K562 (cell line): Measurements from ENCODE around the gene PAX5. TPM values are rescaled to one million over a fixed set of nuclear protein-coding genes. Genes with fewer than 3 reads are reported as not detected.

Experiments used
- ATAC-seq: fragments of 200-7000 bp; cut with Tn5 transposase; 3 replicates; pipeline ENCODE4 v1.9.1; 2020; ENCODE audit warnings: moderate library complexity
- BruUV-seq: library from RNA; stranded (reverse); fragments of 400-500 nt; replicated peaks from 2 replicates; lab custom pipeline; 2021; lab: Mats Ljungman, UMichigan
- CTCF ChIA-PET: fragments of 300-600 bp; formaldehyde crosslinking; extraction: SDS; loops from one replicate; lab custom pipeline; 2021; ENCODE audit warnings: low intra/inter-chr PET ratio; lab: Yijun Ruan, JAX
- POLR2A ChIA-PET: fragments of 300-600, 350-650 bp; sonication (Branson Sonifier 250); formaldehyde crosslinking; extraction: SDS; loops from one replicate; lab custom pipeline; 2021; ENCODE audit warnings: antibody characterized with exemption, inconsistent platforms; lab: Yijun Ruan, JAX
- DNase-seq, 4 experiments: peaks; one replicate each; pipeline versions ENCODE4 v3.0.0 to v3.0.0-alpha.2; 2011 to 2018; ENCODE audit warnings: low spot score in 3 of 4, mixed read lengths in 3 of 4; ENCODE audit errors: extremely low read depth in 1 of 4
- FAIRE-seq: peaks from 2 replicates; lab custom pipeline; 2011; peaks lifted over from hg19 to GRCh38; lab: Jason Lieb, UNC
- H2AFZ ChIP-seq: 2 replicates; pipeline ENCODE4 v1.6.0; 2011; ENCODE audit warnings: low read depth, low read length, control low read depth, inconsistent platforms
- H3K27ac ChIP-seq: fragments of 200-600 bp; 3 replicates; pipeline ENCODE4 v1.8.0; 2011; ENCODE audit warnings: low read depth, mild to moderate bottlenecking, control low read depth, inconsistent platforms, low read length, moderate library complexity, mixed read lengths; ENCODE audit errors: extremely low read depth
- H3K27me3 ChIP-seq, 2 experiments: fragments of 300-600 bp in 1 of 2; 2 replicates in 1 of 2; 3 replicates in 1 of 2; pipeline versions ENCODE4 v1.6.0 to v1.8.0; 2011; ENCODE audit warnings: inconsistent platforms in 2 of 2, low read length in 2 of 2, mild to moderate bottlenecking in 1 of 2, mixed read lengths in 1 of 2, moderate library complexity in 1 of 2; ENCODE audit not compliant: control insufficient read depth in 2 of 2, insufficient read depth in 2 of 2
- H3K36me3 ChIP-seq: fragments of 300-600 bp; 3 replicates; pipeline ENCODE4 v1.8.0; 2011; ENCODE audit warnings: mild to moderate bottlenecking, low read length, inconsistent platforms; ENCODE audit not compliant: control insufficient read depth, insufficient read depth
- H3K4me1 ChIP-seq, 2 experiments: fragments of 200-600 bp in 1 of 2; replicated peaks in 1 of 2; 2 replicates in 1 of 2; 3 replicates in 1 of 2; pipeline versions ENCODE4 v1.5.1 to v1.8.0; 2011; ENCODE audit warnings: inconsistent platforms in 2 of 2, low read length in 2 of 2, mild to moderate bottlenecking in 1 of 2, mixed read lengths in 1 of 2, moderate library complexity in 1 of 2; ENCODE audit not compliant: control insufficient read depth in 2 of 2, insufficient read depth in 2 of 2
- H3K4me2 ChIP-seq: 2 replicates; pipeline ENCODE4 v1.6.1; 2011; ENCODE audit warnings: low read length, control low read depth, inconsistent platforms, mixed read lengths; ENCODE audit not compliant: insufficient read depth
- H3K4me3 ChIP-seq: fragments of 200-600 bp; sonication (generic), shearing (Covaris generic); 2 replicates; pipeline ENCODE4 v1.5.1; 2016; ENCODE audit warnings: control low read depth, inconsistent platforms
- H3K79me2 ChIP-seq: fragments of 200-600 bp; 3 replicates; pipeline ENCODE4 v1.8.0; 2011; ENCODE audit warnings: low read length, inconsistent platforms; ENCODE audit not compliant: control insufficient read depth, insufficient read depth
- H3K9ac ChIP-seq, 2 experiments: 2 replicates each; pipeline versions ENCODE4 v1.6.0 to v1.6.1; 2011; ENCODE audit warnings: low read depth in 2 of 2, low read length in 2 of 2, control low read depth in 1 of 2, inconsistent platforms in 1 of 2, mild to moderate bottlenecking in 1 of 2, mixed read lengths in 1 of 2; ENCODE audit not compliant: insufficient read depth in 1 of 2
- H3K9me1 ChIP-seq: one replicate; pipeline ENCODE4 v1.6.0; 2011; ENCODE audit warnings: inconsistent platforms, mild to moderate bottlenecking, low read length, moderate library complexity; ENCODE audit not compliant: control insufficient read depth, insufficient read depth
- H3K9me3 ChIP-seq: replicated peaks from 2 replicates; pipeline ENCODE4 v1.5.1; 2011; ENCODE audit warnings: low read depth, low read length, inconsistent platforms; ENCODE audit not compliant: control insufficient read depth, insufficient read depth
- H4K20me1 ChIP-seq: replicated peaks from 2 replicates; pipeline ENCODE4 v1.6.1; 2011; ENCODE audit warnings: low read length, inconsistent platforms, mixed read lengths; ENCODE audit not compliant: control insufficient read depth, insufficient read depth
- EHMT2 ChIP-seq: fragments of 450-650 bp; IDR thresholded peaks from 2 replicates; pipeline ENCODE4 v1.6.1; 2018; ENCODE audit warnings: antibody characterized with exemption
- FOXA3 ChIP-seq, 2 experiments: fragments of 450-650 bp in 1 of 2; sonication (generic) in 1 of 2; formaldehyde crosslinking; IDR thresholded peaks in 1 of 2; conservative IDR thresholded peaks in 1 of 2; 2 replicates each; pipeline versions ENCODE4 v1.4.0 to v1.8.0; 2020 to 2022; ENCODE audit warnings: mild to moderate bottlenecking in 2 of 2, missing genetic modification reagents in 1 of 2
- FOXM1 ChIP-seq, 2 experiments: fragments of 450-650 bp in 1 of 2; sonication (generic) in 1 of 2; formaldehyde crosslinking in 1 of 2; IDR thresholded peaks; 2 replicates each; pipeline versions ENCODE4 v1.6.1 to v1.9.0; 2017 to 2022; ENCODE audit warnings: low read depth in 2 of 2, mild to moderate bottlenecking in 2 of 2, missing genetic modification reagents in 1 of 2, moderate library complexity in 1 of 2
- JUN ChIP-seq, 2 experiments: sonication (generic) in 1 of 2; formaldehyde crosslinking in 1 of 2; IDR thresholded peaks; 2 replicates each; pipeline versions ENCODE4 v1.6.1 to v1.8.0; 2012 to 2022; ENCODE audit warnings: borderline replicate concordance in 2 of 2, mild to moderate bottlenecking in 2 of 2, improper control_type of control experiment in 1 of 2, low read depth in 1 of 2, low read length in 1 of 2, missing genetic modification reagents in 1 of 2
- KHSRP ChIP-seq: fragments of 450-650 bp; IDR thresholded peaks from 2 replicates; pipeline ENCODE4 v1.6.1; 2017
- RBM22 ChIP-seq: fragments of 200-400 bp; formaldehyde crosslinking; IDR thresholded peaks from 2 replicates; pipeline ENCODE4 v1.6.1; 2018; ENCODE audit warnings: low read length, low read depth; ENCODE audit not compliant: poor library complexity, severe bottlenecking
- TAF1 ChIP-seq: IDR thresholded peaks from 2 replicates; pipeline ENCODE4 v1.6.1; 2011; ENCODE audit warnings: mild to moderate bottlenecking, low read length, moderate library complexity; ENCODE audit not compliant: insufficient read depth, control insufficient read depth, severe bottlenecking; ENCODE audit errors: extremely low read depth
- U2AF1 ChIP-seq: fragments of 200-400 bp; formaldehyde crosslinking; optimal IDR thresholded peaks from 2 replicates; pipeline ENCODE3; 2017; ENCODE audit warnings: mild to moderate bottlenecking, low read depth, low read length, moderate library complexity
- ZFP36 ChIP-seq: fragments of 150-350 bp; IDR thresholded peaks from 2 replicates; pipeline ENCODE4 v1.6.1; 2018; ENCODE audit warnings: low read length, low read depth; ENCODE audit not compliant: partially characterized antibody
- ZNF518B ChIP-seq: fragments of 250-450 bp; sonication (Bioruptor Pico); IDR thresholded peaks from 2 replicates; pipeline ENCODE4 v1.5.0; 2021; ENCODE audit warnings: mild to moderate bottlenecking, moderate library complexity
- WGBS: fragments of 100-300 bp; shearing (Covaris generic); methylation state at CpG from one replicate; pipeline ENCODE4 v1.1.6; 2016; ENCODE audit warnings: low coverage, mixed read lengths; ENCODE audit not compliant: insufficient coverage; ENCODE audit errors: missing lambda C conversion rate; 5-methylcytosine and 5-hydroxymethylcytosine counted together
- in situ Hi-C: fragments of 300-500 bp; cut with MboI; formaldehyde crosslinking; loops from 4 replicates; pipeline ENCODE4 v1.15.0; 2018; ENCODE audit warnings: inconsistent platforms, mixed read lengths
- intact Hi-C: fragments of 100-400 bp; cut with micrococcal nuclease; formaldehyde crosslinking; loops from 2 replicates; pipeline ENCODE4 v1.14.2; 2022
- polyA plus RNA-seq, 8 experiments: library from polyadenylated mRNA; depleted of rRNA in 4 of 8; stranded (reverse) in 5 of 8; unstranded in 3 of 8; fragments of >200 nt; fragmentation: Nextera tagmentation in 2 of 8; fragmentation: Illumina TruSeq in 1 of 8; extraction: Ambion mirVana in 2 of 8; extraction: Trizol in 1 of 8; gene quantifications; 2 replicates each; pipeline versions ENCODE4 v1.2.1 to v1.2.3, GENCODE V29; 2011 to 2014; ENCODE audit warnings: inconsistent platforms in 1 of 8, missing spikeins in 1 of 8
- total RNA-seq, 7 experiments: library from RNA; depleted of rRNA in 6 of 7; stranded (reverse); fragments of >200 nt in 6 of 7; fragmentation: Illumina TruSeq in 2 of 7; extraction: Trizol in 2 of 7; gene quantifications; 2 replicates each; pipeline versions ENCODE4 v1.2.1 to v1.2.3, GENCODE V29; 2011 to 2021; ENCODE audit warnings: low replicate concordance in 1 of 7

PAX5 gene
- total and polyA plus RNA-seq, 9 of the 15 experiments (the other 6 are each of a cell fraction or from before 2014, with no cell fraction given): 0.03 to 0.09 TPM; not detected in 7

GRCh38 chr9:36934478-36935065 is 99.5 kb downstream of the PAX5 start:
- Histone ChIP-seq H3K4me3 (no peak overlapping the region), H3K79me2 (no peaks in the 10 kb centered on the region), H3K9me3 (no peaks in the 10 kb centered on the region), H3K36me3 (no peaks in the 10 kb centered on the region), H2AFZ (no peak overlapping the region), H4K20me1 (no peaks in the 10 kb centered on the region), H3K9ac (no peak overlapping the region), H3K4me2 (no peak overlapping the region), H3K27ac (no peak overlapping the region), H3K9me1 (no peaks in the 10 kb centered on the region), H3K27me3 (peaks cover 0 to 24% of the 10 kb centered on the region in 2 experiments; a peak in 2 of 5 replicates), H3K4me1 (no peaks in the 10 kb centered on the region)
- FAIRE-seq (no peak), ATAC-seq (no peak), DNase-seq (no peak)
- ChIA-PET CTCF (no interaction called here), POLR2A (no interaction called here)
- 0% methylated on average over 5 of the region's 5 CpGs for WGBS
- in situ Hi-C loops (no loop called here), intact Hi-C loops (no loop called here)
- no peak for TF ChIP-seq KHSRP
- peak; percentile 72 for TF ChIP-seq ZFP36
- no TSS peak for BruUV-seq

- no peak overlapping the region for H3K4me2 ChIP-seq
- no peaks in the 10 kb centered on the region for H3K9me1 ChIP-seq
- POLR2A ChIA-PET: interaction anchor here (1.1 kb wide), 1 partner anchor 21 kb away, joined by 4 read pairs; no protein-coding TSS in a partner anchor
- intact Hi-C loops (no loop called here), in situ Hi-C loops (no loop called here)
- FAIRE-seq (no peak), DNase-seq (no peak), ATAC-seq (no peak)
- H3K27me3 ChIP-seq: peaks cover 0 to 22% of the 10 kb centered on the region in 2 experiments; a peak in 2 of 5 replicates
- BruUV-seq: no TSS peak
- H2AFZ ChIP-seq: no peak overlapping the region
- WGBS: 0% methylated on average over 5 of the region's 6 CpGs
- H3K79me2 ChIP-seq: no peaks in the 10 kb centered on the region
- no peak overlapping the region for H3K4me3 ChIP-seq
- H3K27ac ChIP-seq: no peak overlapping the region
- CTCF ChIA-PET: no interaction called here
- H3K36me3 ChIP-seq: no peaks in the 10 kb centered on the region
- H4K20me1 ChIP-seq: no peaks in the 10 kb centered on the region
- H3K4me1 ChIP-seq: no peaks in the 10 kb centered on the region
- no peak overlapping the region for H3K9ac ChIP-seq
- no peaks in the 10 kb centered on the region for H3K9me3 ChIP-seq
- TF ChIP-seq EHMT2: no peak
- no peak for TF ChIP-seq RBM22
- TF ChIP-seq FOXA3 (CRISPR knock-in tag; conservative IDR thresholded peaks at IDR 0.05 in 1 of 2, IDR thresholded peaks at IDR 0.05 in 1 of 2): no peak
- TF ChIP-seq FOXM1 (IDR thresholded peaks at IDR 0.05; ENCODE audit: low read depth): no peak
- no peak for TF ChIP-seq FOXM1 (CRISPR knock-in tag; IDR thresholded peaks at IDR 0.05; ENCODE audit: low read depth)
- TF ChIP-seq ZNF518B (CRISPR knock-in tag): no peak
- no peak for TF ChIP-seq TAF1
- TF ChIP-seq U2AF1: no peak
- no peak for TF ChIP-seq JUN (IDR thresholded peaks at IDR 0.05; ENCODE audit: borderline replicate concordance, low read depth, low read length)
- no peak for TF ChIP-seq JUN (CRISPR knock-in tag; IDR thresholded peaks at IDR 0.05; ENCODE audit: borderline replicate concordance)
These were observed 100.3 kb downstream of the PAX5 start for GRCh38 chr9:36933676-36934215.
